HepG2 (cell line): ENCODE measurements around the gene MED23.

Source experiments
- ATF7 ChIP-seq, 2 experiments: fragments of 450-650 bp in 1 of 2; sonication (generic) in 1 of 2; formaldehyde crosslinking in 1 of 2; IDR thresholded peaks; 2 replicates each; pipeline versions ENCODE4 v1.4.0 to v1.6.1; 2016 to 2020; ENCODE audit warnings: antibody characterized with exemption in 1 of 2, mild to moderate bottlenecking in 1 of 2, missing genetic modification reagents in 1 of 2
- ETV6 ChIP-seq: sonication (generic); formaldehyde crosslinking; conservative IDR thresholded peaks from 2 replicates; pipeline ENCODE4 v1.4.0; 2020; ENCODE audit warnings: missing genetic modification reagents
- GLI4 ChIP-seq: sonication (generic); formaldehyde crosslinking; IDR thresholded peaks from 2 replicates; pipeline ENCODE4 v1.5.1; 2020; ENCODE audit warnings: missing genetic modification reagents, mild to moderate bottlenecking, moderate library complexity, borderline replicate concordance
- MED1 ChIP-seq: sonication (generic); formaldehyde crosslinking; IDR thresholded peaks from 2 replicates; pipeline ENCODE4 v1.4.0; 2020; ENCODE audit warnings: missing genetic modification reagents
- MXI1 ChIP-seq: IDR thresholded peaks from 3 replicates; pipeline ENCODE4 v1.6.1; 2012; ENCODE audit warnings: low read depth, low read length, inconsistent platforms, borderline replicate concordance
- PAF1 ChIP-seq: IDR thresholded peaks from 2 replicates; pipeline ENCODE4 v1.6.1; 2016; ENCODE audit warnings: missing genetic modification reagents, missing compliant biosample characterization
- SIN3A ChIP-seq: IDR thresholded peaks from 2 replicates; pipeline ENCODE4 v1.6.1; 2011; ENCODE audit warnings: low read depth, mild to moderate bottlenecking, control low read depth, low read length, borderline replicate concordance
- TCF7 ChIP-seq: sonication (generic); IDR thresholded peaks from 2 replicates; pipeline ENCODE4 v1.6.1; 2016; ENCODE audit warnings: antibody characterized with exemption, low read depth
- ZBTB8A ChIP-seq: sonication (generic); formaldehyde crosslinking; IDR thresholded peaks from 2 replicates; pipeline ENCODE4 v1.4.0; 2020; ENCODE audit warnings: mild to moderate bottlenecking, low read depth, missing genetic modification reagents, borderline replicate concordance

DNA sequence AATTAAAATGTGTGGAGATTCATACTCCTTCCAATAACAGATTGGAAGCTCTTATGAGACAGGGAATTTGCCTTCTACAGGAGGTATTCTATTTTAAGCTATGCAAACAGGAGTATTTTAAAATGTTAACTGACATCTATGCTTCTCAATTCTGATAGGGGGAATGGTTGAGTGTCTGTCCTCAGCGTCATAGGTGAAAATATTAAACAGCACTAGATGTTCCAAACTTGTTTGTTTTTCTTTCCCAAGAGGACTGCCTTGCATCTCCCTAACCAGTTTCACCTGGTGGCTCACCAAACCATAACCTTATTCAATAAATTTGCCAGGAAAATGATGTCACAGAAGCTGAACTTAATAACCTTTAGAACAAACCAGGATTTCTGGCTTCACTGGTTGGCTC, 79.6 kb downstream of the MED23 start:
- TF ChIP-seq TCF7 (no peak), MED1 (CRISPR knock-in tag) (no peak), ETV6 (CRISPR knock-in tag) (no peak), ZBTB8A (no peak), PAF1 (CRISPR knock-in tag) (no peak), GLI4 (no peak), MXI1 (no peak), SIN3A (no peak), ATF7 (IDR thresholded peaks at IDR 0.05) (no peak), ATF7 (CRISPR knock-in tag; IDR thresholded peaks at IDR 0.05) (no peak)
